ENCODE measurements around the gene TCEANC2.
A peak's percentile ranks its signal among the peaks of the same experiment; 100 is the strongest.
"Not testable (repeated sequence)": the region's sequence is repeated elsewhere in the genome, so short reads cannot be mapped to it uniquely, and the experiment has no call there.

The TCEANC2 gene

GRCh38 chr1:54024811-54025210 is 28.6 kb upstream of the TCEANC2 start:
- DNase-seq (ENCODE audit: extremely low read depth in 1 of 2, low read depth in 1 of 2): not testable (repeated sequence)

GRCh38 chr1:54027848-54028247 is 25.6 kb upstream of the TCEANC2 start:
- DNase-seq (ENCODE audit: extremely low read depth in 1 of 2, low read depth in 1 of 2): no peak

- no peak for DNase-seq (ENCODE audit: extremely low read depth in 1 of 2, low read depth in 1 of 2)
Measured at GRCh38 chr1:54028306-54029251, 24.8 kb upstream of the TCEANC2 start.

GRCh38 chr1:54037476-54037875 is 15.9 kb upstream of the TCEANC2 start:
- DNase-seq (ENCODE audit: extremely low read depth in 1 of 2, low read depth in 1 of 2): no peak

GRCh38 chr1:54041806-54042205 is 11.6 kb upstream of the TCEANC2 start:
- DNase-seq (ENCODE audit: extremely low read depth in 1 of 2, low read depth in 1 of 2): no peak

GRCh38 chr1:54045496-54045895 is 7.9 kb upstream of the TCEANC2 start:
- DNase-seq (ENCODE audit: extremely low read depth in 1 of 2, low read depth in 1 of 2): no peak

GRCh38 chr1:54046671-54047383 is 6.6 kb upstream of the TCEANC2 start:
- no peak for DNase-seq (ENCODE audit: extremely low read depth in 1 of 2, low read depth in 1 of 2)

- no peak for DNase-seq (ENCODE audit: extremely low read depth in 1 of 2, low read depth in 1 of 2)
Measured at GRCh38 chr1:54047384-54048305, 5.8 kb upstream of the TCEANC2 start.

- not testable (repeated sequence) for DNase-seq (ENCODE audit: extremely low read depth in 1 of 2, low read depth in 1 of 2)
Measured at GRCh38 chr1:54050435-54050834, 3.0 kb upstream of the TCEANC2 start.

DNA sequence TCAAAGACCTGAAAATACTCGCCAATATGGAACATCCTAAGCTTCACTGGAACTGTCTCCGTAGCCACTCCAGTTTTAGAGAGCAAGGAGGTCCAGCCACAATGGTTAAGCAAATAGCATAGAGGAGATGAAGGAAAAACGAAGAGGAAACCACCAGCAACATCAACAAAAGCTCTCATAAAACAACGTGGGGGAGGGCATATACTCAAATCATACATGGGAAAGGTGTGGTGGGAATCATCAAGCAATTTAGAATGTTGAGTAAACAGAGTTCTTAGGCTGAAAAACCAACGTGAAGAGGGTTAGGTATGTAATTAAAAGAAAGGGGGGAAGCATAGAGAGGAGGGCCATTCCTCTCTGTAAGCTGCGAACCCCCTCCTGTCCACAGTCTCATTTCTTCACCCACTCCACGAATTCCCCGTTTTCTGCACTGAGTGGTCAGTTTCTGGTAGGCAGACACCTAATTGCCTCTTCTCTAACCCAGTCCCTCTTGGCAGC is 1.4 kb upstream of the TCEANC2 start:
- no peak for DNase-seq (ENCODE audit: extremely low read depth in 1 of 2, low read depth in 1 of 2)

DNA sequence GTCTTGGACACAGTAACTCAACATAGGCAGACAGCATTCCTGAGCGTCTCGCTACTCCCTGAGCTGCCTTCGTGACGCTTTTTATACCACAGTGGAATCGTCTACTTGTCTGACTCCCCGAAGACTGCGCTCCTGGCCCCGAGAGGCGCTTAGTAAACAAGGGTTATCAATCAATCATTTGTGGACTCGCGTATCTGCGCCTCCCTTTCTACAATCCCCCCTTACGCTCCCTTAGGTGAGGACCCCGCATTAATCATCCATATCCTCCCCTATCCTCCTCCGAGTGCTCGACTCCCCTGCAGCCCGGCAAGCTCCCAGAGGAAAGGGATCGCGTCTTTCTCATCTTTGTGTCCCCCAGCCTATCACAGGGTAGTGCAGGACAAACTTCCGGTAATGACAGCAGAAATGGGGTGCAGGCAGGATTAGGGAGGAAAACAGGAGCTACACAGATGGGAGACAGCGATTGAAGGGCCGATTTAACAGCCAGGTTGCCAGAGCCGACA is 926 bp upstream of the TCEANC2 start:
- peak in 1 of 2 donors; percentile 17 for DNase-seq (ENCODE audit: extremely low read depth in 1 of 2, low read depth in 1 of 2)

DNA sequence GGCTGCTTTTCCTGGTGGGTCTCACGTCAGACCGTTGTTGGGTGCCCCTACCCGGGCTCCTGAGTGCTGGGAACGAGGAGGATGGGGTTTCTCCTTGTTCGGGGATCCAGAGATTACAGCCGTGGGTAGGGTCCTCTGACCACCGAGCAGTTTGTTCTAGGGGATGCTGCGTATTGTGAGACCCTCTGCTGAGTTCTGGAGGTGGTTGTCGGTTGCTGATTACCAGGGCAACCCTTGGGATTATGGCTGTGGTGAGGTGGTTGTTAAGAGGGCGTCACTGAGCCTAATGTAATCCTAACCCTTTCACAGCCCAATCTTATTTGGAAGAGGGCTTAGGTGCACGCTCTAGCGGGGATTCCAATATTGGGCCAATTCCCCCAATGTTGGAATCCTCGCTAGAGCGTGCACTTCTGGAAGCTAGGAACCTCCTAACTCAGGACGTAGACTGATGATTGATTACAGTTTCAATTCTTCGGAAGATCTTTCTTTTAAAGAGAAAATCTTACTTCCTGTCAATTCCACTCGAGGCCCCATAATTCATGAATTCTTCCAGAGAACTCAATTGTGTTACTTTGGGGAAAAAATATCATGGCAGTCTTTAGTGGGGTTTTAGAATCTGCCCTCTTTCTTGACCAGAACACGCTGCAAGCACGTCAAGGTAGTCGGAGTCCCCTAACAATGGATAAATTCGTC is 483 bp downstream of the TCEANC2 start:
- DNase-seq (ENCODE audit: extremely low read depth in 1 of 2, low read depth in 1 of 2): no peak

GRCh38 chr1:54054438-54054749 is 986 bp downstream of the TCEANC2 start:
- DNase-seq (ENCODE audit: extremely low read depth in 1 of 2, low read depth in 1 of 2): no peak

- DNase-seq (ENCODE audit: extremely low read depth in 1 of 2, low read depth in 1 of 2): no peak
Measured at GRCh38 chr1:54064299-54064698, 10.9 kb downstream of the TCEANC2 start.

DNA sequence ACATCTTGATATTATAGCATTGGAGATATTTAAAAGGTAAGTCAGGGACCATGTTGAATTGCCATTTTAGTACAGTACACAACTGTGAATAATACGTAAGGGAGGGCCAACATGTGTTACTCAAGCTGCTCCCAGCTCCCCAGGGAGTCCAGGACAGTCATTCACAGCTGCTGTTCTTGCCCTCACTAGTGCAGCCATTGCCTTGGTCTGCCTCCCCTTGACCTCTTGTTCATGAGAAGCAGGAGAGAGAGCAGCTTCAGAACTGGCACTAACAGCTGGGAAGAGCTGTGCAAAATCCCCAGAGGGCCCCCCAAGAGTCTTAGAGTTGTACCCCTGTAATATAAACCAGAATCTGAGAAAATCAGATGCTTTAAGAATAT is 16.4 kb downstream of the TCEANC2 start:
- no peak for DNase-seq (ENCODE audit: extremely low read depth in 1 of 2, low read depth in 1 of 2)

- no peak for DNase-seq (ENCODE audit: extremely low read depth in 1 of 2, low read depth in 1 of 2)
Measured at GRCh38 chr1:54070171-54070837, 16.9 kb downstream of the TCEANC2 start.

- DNase-seq (ENCODE audit: extremely low read depth in 1 of 2, low read depth in 1 of 2): no peak
Measured at GRCh38 chr1:54077359-54077758, 24.0 kb downstream of the TCEANC2 start.

GRCh38 chr1:54080598-54081049 is 27.2 kb downstream of the TCEANC2 start:
- DNase-seq (ENCODE audit: extremely low read depth in 1 of 2, low read depth in 1 of 2): no peak

Measured in stimulated activated CD8-positive, alpha-beta memory T cell treated with anti-CD3 and anti-CD28 coated beads, Interleukin-7, amount 100 ng/mL, for 48 hours (primary cell).